Erythroblast (primary cell): Measurements from ENCODE around the gene TEX26.

Source experiments
- GATA1 ChIP-seq: IDR thresholded peaks from 2 replicates; pipeline ENCODE4 v1.6.1; 2011; ENCODE audit warnings: low read depth, mild to moderate bottlenecking, control low read depth, low read length, moderate library complexity
- POLR2A ChIP-seq: IDR thresholded peaks from 2 replicates; pipeline ENCODE4 v1.6.1; 2011; ENCODE audit warnings: mild to moderate bottlenecking, low read length

DNA sequence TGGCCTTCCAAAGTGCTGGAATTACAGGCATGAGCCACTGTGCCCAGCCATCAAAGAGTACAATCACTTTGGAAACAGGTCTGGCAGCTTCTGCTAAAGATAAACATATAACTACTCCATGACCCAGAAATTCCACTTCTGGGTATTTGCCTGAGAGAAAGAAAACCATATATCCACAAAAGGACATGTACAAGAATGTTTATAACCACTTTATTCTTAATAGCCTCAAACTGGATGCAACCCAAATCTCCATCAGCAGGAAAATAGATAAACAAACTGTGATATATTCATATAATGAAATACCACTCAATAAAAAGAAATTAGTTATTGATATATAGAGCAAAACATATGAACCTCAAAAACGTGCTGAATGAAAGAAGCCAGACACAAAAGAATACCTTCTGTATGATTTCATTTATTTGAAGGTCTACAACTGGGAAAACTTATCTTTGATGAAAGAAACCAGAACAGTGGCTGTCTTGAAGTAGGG lies 40.5 kb downstream of the TEX26 start:
- TF ChIP-seq POLR2A (no peak), GATA1 (no peak)
